Activated CD4-positive, alpha-beta T cell treated with anti-CD3 and anti-CD28 coated beads, Interleukin-2, amount 10 ng/mL, durations not matched to agents 7 days and 5 days (primary cell): Measurements from ENCODE around the gene CHRDL2. TPM values are rescaled to one million over a fixed set of nuclear protein-coding genes. Genes with fewer than 3 reads are reported as not detected.
"Not testable (repeated sequence)": the region's sequence is repeated elsewhere in the genome, so short reads cannot be mapped to it uniquely, and the experiment has no call there.

Experiments
- CTCF ChIA-PET: fragments of 350-600 bp; sonication (Branson Sonifier 250); formaldehyde crosslinking; loops from one replicate; lab custom pipeline; 2021; ENCODE audit warnings: antibody characterized with exemption; lab: Charles Lee
- POLR2A ChIA-PET: fragments of 350-600 bp; sonication (Branson Sonifier 250); formaldehyde crosslinking; loops from one replicate; lab custom pipeline; 2021; ENCODE audit warnings: antibody characterized with exemption; lab: Charles Lee
- DNase-seq: peaks from one replicate; pipeline ENCODE4 v3.0.0-alpha.2; 2020
- H3K27ac Mint-ChIP-seq: one replicate; pipeline ENCODE4 v1.8.0; 2021; ENCODE audit warnings: mild to moderate bottlenecking, moderate library complexity, mixed read lengths
- H3K27me3 Mint-ChIP-seq: one replicate; pipeline ENCODE4 v1.8.0; 2021; ENCODE audit warnings: mixed read lengths
- H3K36me3 Mint-ChIP-seq: one replicate; pipeline ENCODE4 v1.8.0; 2021; ENCODE audit warnings: low read depth, mixed read lengths
- H3K4me1 Mint-ChIP-seq: one replicate; pipeline ENCODE4 v1.8.0; 2021; ENCODE audit warnings: mixed read lengths
- H3K4me3 Mint-ChIP-seq: one replicate; pipeline ENCODE4 v1.8.0; 2021; ENCODE audit warnings: mild to moderate bottlenecking, moderate library complexity, mixed read lengths
- H3K9me3 Mint-ChIP-seq: one replicate; pipeline ENCODE4 v1.8.0; 2021; ENCODE audit warnings: mixed read lengths
- microRNA-seq: library from miRNA; unstranded; fragments of <30 nt; microRNA quantifications from one replicate; pipeline ENCODE4 v1.2.0, GENCODE V29; 2021; ENCODE audit warnings: borderline microRNAs expressed, borderline replicate concordance
- total RNA-seq, 2 experiments: library from RNA; stranded (reverse); gene quantifications; one replicate each; pipeline ENCODE4 v1.2.3, GENCODE V29; 2021

Gene CHRDL2
- total RNA-seq, 2 experiments from 2014 or later: not detected

GRCh38 chr11:74662487-74663103 lies 68.6 kb downstream of the CHRDL2 start:
- H3K27me3 Mint-ChIP-seq: no peaks in the 10 kb centered on the region
- H3K4me3 Mint-ChIP-seq: no peak overlapping the region
- ChIA-PET POLR2A (no interaction called here), CTCF (interaction anchor here (0.9 kb wide), 1 partner anchor 58 kb away, joined by 3 read pairs; no protein-coding TSS in a partner anchor)
- no peaks in the 10 kb centered on the region for H3K4me1 Mint-ChIP-seq
- no peak overlapping the region for H3K27ac Mint-ChIP-seq
- no peak for DNase-seq
- H3K36me3 Mint-ChIP-seq: peaks cover 33% of the 10 kb centered on the region
- peaks cover 15% of the 10 kb centered on the region for H3K9me3 Mint-ChIP-seq

GRCh38 chr11:74659124-74659523 lies 72.1 kb downstream of the CHRDL2 start:
- peaks cover 15% of the 10 kb centered on the region for H3K9me3 Mint-ChIP-seq
- not testable (repeated sequence) for H3K27me3 Mint-ChIP-seq

GRCh38 chr11:74654976-74655375 lies 76.2 kb downstream of the CHRDL2 start:
- H3K9me3 Mint-ChIP-seq: peaks cover 11% of the 10 kb centered on the region
- H3K27me3 Mint-ChIP-seq: no peaks in the 10 kb centered on the region
- no peak overlapping the region for H3K27ac Mint-ChIP-seq
- ChIA-PET CTCF (no interaction called here), POLR2A (no interaction called here)
- H3K4me3 Mint-ChIP-seq: no peak overlapping the region
- H3K4me1 Mint-ChIP-seq: no peaks in the 10 kb centered on the region
- peaks cover 70% of the 10 kb centered on the region for H3K36me3 Mint-ChIP-seq
- no peak for DNase-seq

More at GRCh38 chr11:74659124-74659523, 72.1 kb downstream of the CHRDL2 start:
- H3K27ac Mint-ChIP-seq, POLR2A ChIA-PET, DNase-seq, H3K4me1 Mint-ChIP-seq, CTCF ChIA-PET, H3K4me3 Mint-ChIP-seq: not testable (repeated sequence)
- peaks cover 43% of the 10 kb centered on the region for H3K36me3 Mint-ChIP-seq

GRCh38 chr11:74650498-74650897 lies 80.7 kb downstream of the CHRDL2 start:
- Mint-ChIP-seq H3K36me3 (peaks cover 61% of the 10 kb centered on the region), H3K27ac (no peak overlapping the region), H3K4me3 (no peak overlapping the region), H3K27me3 (no peaks in the 10 kb centered on the region), H3K9me3 (peaks cover 2% of the 10 kb centered on the region), H3K4me1 (no peaks in the 10 kb centered on the region)
- ChIA-PET POLR2A (no interaction called here), CTCF (no interaction called here)
- DNase-seq: no peak

GRCh38 chr11:74648894-74649293 lies 82.3 kb downstream of the CHRDL2 start:
- POLR2A ChIA-PET: no interaction called here
- H3K4me1 Mint-ChIP-seq: no peaks in the 10 kb centered on the region
- H3K27me3 Mint-ChIP-seq: no peaks in the 10 kb centered on the region
- no peak for DNase-seq
- CTCF ChIA-PET: no interaction called here
- peaks cover 61% of the 10 kb centered on the region for H3K36me3 Mint-ChIP-seq
- no peak overlapping the region for H3K4me3 Mint-ChIP-seq
- no peak overlapping the region for H3K27ac Mint-ChIP-seq
- H3K9me3 Mint-ChIP-seq: peaks cover under 1% of the 10 kb centered on the region

GRCh38 chr11:74647831-74648230 lies 83.4 kb downstream of the CHRDL2 start:
- Mint-ChIP-seq H3K4me1 (no peaks in the 10 kb centered on the region), H3K36me3 (peaks cover 59% of the 10 kb centered on the region)
- CTCF ChIA-PET: no interaction called here

GRCh38 chr11:74647404-74647803 lies 83.8 kb downstream of the CHRDL2 start:
- Mint-ChIP-seq H3K27me3 (no peaks in the 10 kb centered on the region), H3K4me1 (no peaks in the 10 kb centered on the region), H3K9me3 (no peaks in the 10 kb centered on the region), H3K36me3 (peaks cover 56% of the 10 kb centered on the region), H3K27ac (no peak overlapping the region), H3K4me3 (no peak overlapping the region)
- DNase-seq: no peak
- POLR2A ChIA-PET: no interaction called here
- CTCF ChIA-PET: interaction anchor here (1.2 kb wide), 1 partner anchor 92 kb away, joined by 3 read pairs; no protein-coding TSS in a partner anchor

More at GRCh38 chr11:74647831-74648230, 83.4 kb downstream of the CHRDL2 start:
- Mint-ChIP-seq H3K27ac (no peak overlapping the region), H3K9me3 (no peaks in the 10 kb centered on the region), H3K4me3 (no peak overlapping the region), H3K27me3 (no peaks in the 10 kb centered on the region)
- POLR2A ChIA-PET: no interaction called here
- DNase-seq: no peak

GRCh38 chr11:74646954-74647353 lies 84.3 kb downstream of the CHRDL2 start:
- H3K4me3 Mint-ChIP-seq: no peak overlapping the region
- peaks cover 55% of the 10 kb centered on the region for H3K36me3 Mint-ChIP-seq
- no peaks in the 10 kb centered on the region for H3K4me1 Mint-ChIP-seq

More at GRCh38 chr11:74646954-74647353, 84.3 kb downstream of the CHRDL2 start:
- no peak overlapping the region for H3K27ac Mint-ChIP-seq
- no peaks in the 10 kb centered on the region for H3K9me3 Mint-ChIP-seq
- POLR2A ChIA-PET: no interaction called here
- H3K27me3 Mint-ChIP-seq: no peaks in the 10 kb centered on the region
- CTCF ChIA-PET: interaction anchor here (1.0 to 1.2 kb wide), 2 partner anchors 91 to 93 kb away, joined by 3 read pairs; no protein-coding TSS in a partner anchor
- DNase-seq: no peak

Small RNA genes lying within 50 kb of the gene (microRNA-seq; reads per million reads assigned to microRNA genes)
- gene MIR4696: not detected

Other genes starting within 250 kb of the CHRDL2 start
- 1 to 10 TPM; 3.0 to 3.1 TPM for gene LIPT2, start 237.7 kb downstream of the CHRDL2 start, total RNA-seq
- gene POLD3, start 138.8 kb downstream of the CHRDL2 start, total RNA-seq: 10 to 100 TPM; 52.6 to 57.0 TPM
- gene RNF169, start 17.4 kb upstream of the CHRDL2 start, total RNA-seq: 10 to 100 TPM; 16.4 to 17.4 TPM
- 10 to 100 TPM in 1 of 2 experiments, 1 to 10 TPM in 1; 7.1 to 10.7 TPM for gene XRRA1, start 217.7 kb upstream of the CHRDL2 start, total RNA-seq
- 100 to 1,000 TPM; 170 to 186 TPM for gene SPCS2, start 217.8 kb upstream of the CHRDL2 start, total RNA-seq